Memory B cell (primary cell): ENCODE measurements around the gene CHAMP1.

ENCODE experiments used
- ATAC-seq: fragments of 150-1000 bp; cut with Tn5 transposase; 2 replicates; pipeline ENCODE4 v1.10.0; 2021; ENCODE audit warnings: low read depth, mild to moderate bottlenecking, moderate library complexity
- DNase-seq, 2 donors: peaks; one replicate each; pipeline ENCODE4 v3.0.0; 2022; ENCODE audit warnings: low spot score in 2 of 2
- H3K27ac Mint-ChIP-seq: one replicate; pipeline ENCODE4 v1.8.0; 2022; ENCODE audit warnings: mild to moderate bottlenecking, moderate library complexity, mixed read lengths
- H3K27me3 Mint-ChIP-seq: one replicate; pipeline ENCODE4 v1.8.0; 2022; ENCODE audit warnings: mixed read lengths
- H3K36me3 Mint-ChIP-seq: one replicate; pipeline ENCODE4 v1.8.0; 2022; ENCODE audit warnings: mild to moderate bottlenecking, mixed read lengths
- H3K4me1 Mint-ChIP-seq: one replicate; pipeline ENCODE4 v1.8.0; 2022; ENCODE audit warnings: mixed read lengths
- H3K4me3 Mint-ChIP-seq: one replicate; pipeline ENCODE4 v1.8.0; 2022; ENCODE audit warnings: mild to moderate bottlenecking, moderate library complexity, mixed read lengths
- H3K9me3 Mint-ChIP-seq: one replicate; pipeline ENCODE4 v1.8.0; 2022; ENCODE audit warnings: mixed read lengths

CHAMP1 gene

DNA sequence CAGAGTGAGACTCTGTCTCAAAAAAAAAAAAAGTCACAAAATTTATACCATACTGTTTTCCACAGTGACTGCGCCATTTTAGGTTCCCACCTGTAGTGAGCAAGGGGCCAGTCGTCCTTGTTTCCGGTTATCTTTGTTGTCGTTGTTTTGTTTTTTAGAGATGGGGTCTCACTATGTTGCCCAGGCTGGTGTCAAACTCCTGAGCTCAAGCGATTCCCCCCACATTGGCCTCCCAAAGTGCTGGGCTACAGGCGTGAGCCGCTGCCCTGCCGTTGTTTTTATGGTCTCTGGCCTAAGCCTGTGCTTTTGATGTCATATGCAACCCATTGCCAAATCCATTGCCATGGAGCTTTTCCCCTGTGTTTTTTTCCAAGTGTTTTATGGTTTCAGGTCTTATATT is 29.6 kb upstream of the CHAMP1 start:
- Mint-ChIP-seq H3K4me3 (no peak overlapping the region), H3K9me3 (no peaks in the 10 kb centered on the region), H3K27me3 (no peaks in the 10 kb centered on the region)

DNA sequence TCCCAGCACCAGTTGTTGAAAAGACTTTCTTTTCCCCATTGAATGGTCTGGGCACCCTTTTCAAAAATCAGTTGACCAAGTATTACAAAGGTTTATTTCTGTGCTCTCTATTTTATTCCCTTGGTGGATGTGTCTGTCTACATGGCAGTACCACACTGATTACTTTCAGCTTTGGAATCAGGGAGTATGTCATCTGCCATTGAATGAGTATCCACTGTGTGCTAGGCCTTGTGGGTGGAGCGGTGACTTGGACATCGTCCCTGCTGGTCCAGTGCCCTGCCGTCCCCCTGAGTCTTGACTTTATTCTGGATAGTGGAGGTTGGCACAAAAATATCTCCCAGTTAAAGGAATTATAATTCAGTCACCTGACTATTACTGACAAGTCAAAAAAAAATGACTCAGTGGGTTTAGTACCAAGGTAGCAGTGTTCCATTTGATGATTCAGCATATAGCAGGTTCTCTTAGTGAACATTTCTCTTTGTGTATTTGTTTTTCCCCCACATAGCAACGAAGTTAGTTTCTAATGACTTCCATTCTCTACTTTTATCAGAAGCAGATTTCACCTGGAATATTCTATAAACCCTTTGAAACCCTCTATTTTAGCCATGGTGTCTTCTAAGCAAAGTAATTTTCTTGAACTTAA is 29.0 kb upstream of the CHAMP1 start:
- no peak overlapping the region for H3K4me3 Mint-ChIP-seq
- DNase-seq: no peak

More for the DNA sequence above, 29.6 kb upstream of the CHAMP1 start:
- H3K27ac Mint-ChIP-seq: no peak overlapping the region
- no peak for DNase-seq
- H3K36me3 Mint-ChIP-seq: peaks cover 28% of the 10 kb centered on the region
- no peak for ATAC-seq
- H3K4me1 Mint-ChIP-seq: peaks cover 27% of the 10 kb centered on the region

DNA sequence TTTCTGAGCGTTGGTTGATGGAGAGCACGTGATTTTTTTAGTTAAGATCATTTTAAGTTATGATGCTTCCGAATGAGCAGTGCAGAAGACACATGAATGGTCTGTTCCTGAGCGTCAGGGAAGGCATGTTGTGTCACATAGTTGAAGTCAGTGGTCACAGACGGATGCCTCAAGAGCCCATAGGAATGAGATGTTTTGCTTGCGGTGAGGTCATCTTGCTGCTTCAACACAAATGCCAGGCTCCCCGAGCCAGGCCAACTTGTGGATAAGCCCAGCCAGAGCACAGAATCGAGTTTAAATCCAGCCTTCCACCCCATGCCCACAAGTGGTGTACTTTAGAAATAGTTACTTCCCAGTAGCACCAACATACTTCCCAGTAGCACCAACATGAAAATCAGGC is 27.5 kb upstream of the CHAMP1 start:
- Mint-ChIP-seq H3K9me3 (no peaks in the 10 kb centered on the region), H3K27ac (no peak overlapping the region), H3K4me3 (no peak overlapping the region), H3K36me3 (peaks cover 37% of the 10 kb centered on the region), H3K4me1 (peaks cover 18% of the 10 kb centered on the region), H3K27me3 (no peaks in the 10 kb centered on the region)
- ATAC-seq (no peak), DNase-seq (no peak)

More for the DNA sequence above, 29.0 kb upstream of the CHAMP1 start:
- H3K27me3 Mint-ChIP-seq: no peaks in the 10 kb centered on the region
- ATAC-seq: no peak
- H3K4me1 Mint-ChIP-seq: peaks cover 23% of the 10 kb centered on the region
- no peak overlapping the region for H3K27ac Mint-ChIP-seq
- H3K36me3 Mint-ChIP-seq: peaks cover 31% of the 10 kb centered on the region
- H3K9me3 Mint-ChIP-seq: no peaks in the 10 kb centered on the region

- Mint-ChIP-seq H3K4me1 (peaks cover 18% of the 10 kb centered on the region), H3K27me3 (no peaks in the 10 kb centered on the region), H3K9me3 (no peaks in the 10 kb centered on the region), H3K36me3 (peaks cover 42% of the 10 kb centered on the region), H3K27ac (peak overlapping the region; percentile 60), H3K4me3 (no peak overlapping the region)
- DNase-seq (no peak), ATAC-seq (no peak)
These were observed 26.1 kb upstream of the CHAMP1 start for GRCh38 chr13:114288157-114288591.

DNA sequence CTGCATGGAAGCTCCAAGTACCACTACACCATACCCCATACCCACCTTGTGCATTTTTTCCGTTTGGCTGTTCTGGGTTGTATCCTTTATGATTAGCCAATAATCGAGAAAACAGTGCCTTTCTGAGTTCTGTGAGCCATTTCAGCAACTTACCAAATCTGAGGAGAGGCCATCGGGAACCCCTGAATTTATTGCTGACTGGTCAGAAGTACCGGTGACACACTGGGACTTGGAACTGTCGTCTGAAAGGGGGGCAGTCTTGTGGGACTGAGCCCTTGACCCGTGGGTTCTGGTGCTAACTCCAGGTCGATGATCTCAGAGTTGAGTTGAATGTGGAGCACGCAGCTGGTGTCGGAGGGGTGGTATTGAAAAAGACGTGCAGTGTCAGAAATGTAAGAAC is 17.9 kb upstream of the CHAMP1 start:
- Mint-ChIP-seq H3K27ac (peak overlapping the region; percentile 78), H3K4me1 (peaks cover 9% of the 10 kb centered on the region), H3K9me3 (no peaks in the 10 kb centered on the region), H3K4me3 (peak overlapping the region; percentile 57), H3K27me3 (no peaks in the 10 kb centered on the region), H3K36me3 (peaks cover 24% of the 10 kb centered on the region)
- no peak for ATAC-seq
- DNase-seq: no peak

DNA sequence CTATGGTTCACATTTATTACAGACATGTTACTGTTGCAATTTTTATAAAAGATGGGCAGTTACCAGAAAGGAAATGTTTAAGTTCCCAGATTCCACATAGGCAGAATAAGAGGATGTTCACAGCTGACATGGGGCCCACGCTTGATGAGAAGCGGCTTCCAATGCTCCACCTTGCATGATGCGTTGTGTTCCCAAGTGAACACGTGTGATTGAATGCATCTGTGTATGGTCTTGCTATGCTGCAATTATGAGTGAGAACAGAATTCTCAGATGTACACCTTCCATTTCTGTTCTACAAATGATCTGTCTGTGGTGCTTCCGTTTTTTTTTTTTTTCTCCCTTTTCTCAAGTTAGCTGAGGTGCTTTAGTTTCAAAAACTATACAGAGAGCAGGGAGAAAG is 17.4 kb upstream of the CHAMP1 start:
- Mint-ChIP-seq H3K9me3 (no peaks in the 10 kb centered on the region), H3K4me1 (peaks cover 11% of the 10 kb centered on the region), H3K27me3 (no peaks in the 10 kb centered on the region), H3K27ac (peak overlapping the region; percentile 78), H3K4me3 (no peak overlapping the region), H3K36me3 (peaks cover 23% of the 10 kb centered on the region)
- ATAC-seq (no peak), DNase-seq (no peak)

GRCh38 chr13:114298866-114299265 is 15.4 kb upstream of the CHAMP1 start:
- Mint-ChIP-seq H3K27me3 (no peaks in the 10 kb centered on the region), H3K36me3 (peaks cover 25% of the 10 kb centered on the region), H3K4me1 (peaks cover 11% of the 10 kb centered on the region), H3K9me3 (no peaks in the 10 kb centered on the region), H3K27ac (no peak overlapping the region), H3K4me3 (no peak overlapping the region)
- no peak for DNase-seq
- no peak for ATAC-seq

GRCh38 chr13:114299604-114300305 is 14.5 kb upstream of the CHAMP1 start:
- ATAC-seq: no peak
- peaks cover 26% of the 10 kb centered on the region for H3K36me3 Mint-ChIP-seq
- H3K4me1 Mint-ChIP-seq: peaks cover 11% of the 10 kb centered on the region
- no peaks in the 10 kb centered on the region for H3K9me3 Mint-ChIP-seq
- H3K27ac Mint-ChIP-seq: no peak overlapping the region
- H3K27me3 Mint-ChIP-seq: no peaks in the 10 kb centered on the region
- DNase-seq: no peak
- no peak overlapping the region for H3K4me3 Mint-ChIP-seq

DNA sequence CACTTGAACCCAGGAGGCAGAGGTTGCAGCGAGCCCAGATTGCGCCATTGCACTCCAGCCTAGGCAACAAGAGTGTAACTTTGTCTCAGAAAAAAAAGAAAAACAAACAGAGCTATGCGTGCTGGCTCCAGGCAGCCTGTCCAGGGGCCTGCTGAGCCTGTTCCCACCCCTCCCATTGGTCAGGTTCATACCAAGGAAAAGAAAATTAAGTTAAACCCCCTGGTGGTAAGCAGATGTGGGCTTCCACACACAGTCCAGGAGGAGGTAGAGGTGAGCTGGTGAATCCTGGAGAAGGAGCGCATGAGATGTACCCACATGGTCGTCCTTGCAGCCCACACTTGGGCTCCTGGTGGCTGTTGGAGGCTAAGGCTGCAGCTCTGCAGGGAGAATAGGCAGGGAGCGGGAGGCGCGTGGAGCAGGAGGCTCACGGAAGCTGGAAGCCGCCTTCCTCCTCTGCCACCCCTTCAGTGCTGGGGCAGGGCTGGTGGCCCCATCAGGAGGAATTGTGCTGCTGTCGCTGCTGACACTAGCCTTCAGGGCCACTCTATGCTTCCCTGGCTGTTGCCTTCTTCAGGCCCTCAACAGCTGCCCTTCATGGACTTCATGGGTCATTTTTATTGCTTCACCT is 10.5 kb upstream of the CHAMP1 start:
- no peak for DNase-seq
- no peak overlapping the region for H3K27ac Mint-ChIP-seq
- H3K4me3 Mint-ChIP-seq: no peak overlapping the region
- no peak for ATAC-seq
- peaks cover 25% of the 10 kb centered on the region for H3K36me3 Mint-ChIP-seq
- H3K9me3 Mint-ChIP-seq: no peaks in the 10 kb centered on the region
- no peaks in the 10 kb centered on the region for H3K27me3 Mint-ChIP-seq
- peaks cover 2% of the 10 kb centered on the region for H3K4me1 Mint-ChIP-seq

GRCh38 chr13:114304346-114305034 is 9.8 kb upstream of the CHAMP1 start:
- DNase-seq (no peak), ATAC-seq (no peak)
- peaks cover 2% of the 10 kb centered on the region for H3K4me1 Mint-ChIP-seq
- no peak overlapping the region for H3K4me3 Mint-ChIP-seq
- H3K36me3 Mint-ChIP-seq: peaks cover 20% of the 10 kb centered on the region
- no peaks in the 10 kb centered on the region for H3K27me3 Mint-ChIP-seq
- H3K9me3 Mint-ChIP-seq: no peaks in the 10 kb centered on the region
- H3K27ac Mint-ChIP-seq: no peak overlapping the region

GRCh38 chr13:114309086-114309485 is 5.2 kb upstream of the CHAMP1 start:
- H3K9me3 Mint-ChIP-seq: no peaks in the 10 kb centered on the region
- H3K27ac Mint-ChIP-seq: no peak overlapping the region
- H3K27me3 Mint-ChIP-seq: no peaks in the 10 kb centered on the region
- ATAC-seq: no peak
- H3K4me1 Mint-ChIP-seq: peaks cover 14% of the 10 kb centered on the region
- peaks cover 8% of the 10 kb centered on the region for H3K36me3 Mint-ChIP-seq
- H3K4me3 Mint-ChIP-seq: no peak overlapping the region
- no peak for DNase-seq

GRCh38 chr13:114309806-114310410 is 4.4 kb upstream of the CHAMP1 start:
- H3K4me3 Mint-ChIP-seq: no peak overlapping the region
- no peak for DNase-seq
- no peak overlapping the region for H3K27ac Mint-ChIP-seq
- ATAC-seq: no peak
- peaks cover 4% of the 10 kb centered on the region for H3K36me3 Mint-ChIP-seq
- H3K4me1 Mint-ChIP-seq: peaks cover 15% of the 10 kb centered on the region
- no peaks in the 10 kb centered on the region for H3K9me3 Mint-ChIP-seq
- no peaks in the 10 kb centered on the region for H3K27me3 Mint-ChIP-seq

DNA sequence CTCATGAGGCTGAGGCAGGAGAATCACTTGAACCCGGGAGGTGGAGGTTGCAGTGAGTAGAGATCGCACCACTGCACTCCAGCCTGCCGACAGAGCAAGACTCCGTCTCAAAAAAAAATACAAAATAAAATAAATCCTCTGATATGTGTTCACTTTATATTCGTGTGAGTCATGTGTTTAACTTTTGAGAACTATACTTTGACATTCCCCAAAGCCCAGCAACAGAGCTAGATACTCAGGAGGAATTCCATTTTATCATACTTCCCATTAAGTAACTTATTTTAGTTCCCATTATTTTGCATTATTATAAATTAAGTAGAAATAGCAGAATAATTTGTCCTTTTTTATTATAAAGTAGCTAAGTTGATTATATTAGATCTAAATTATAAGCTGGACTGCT is 3.3 kb upstream of the CHAMP1 start:
- Mint-ChIP-seq H3K9me3 (no peaks in the 10 kb centered on the region), H3K36me3 (peaks cover 2% of the 10 kb centered on the region), H3K27ac (no peak overlapping the region), H3K27me3 (no peaks in the 10 kb centered on the region), H3K4me3 (no peak overlapping the region), H3K4me1 (peaks cover 22% of the 10 kb centered on the region)
- ATAC-seq (no peak), DNase-seq (no peak)

GRCh38 chr13:114311387-114311786 is 2.9 kb upstream of the CHAMP1 start:
- Mint-ChIP-seq H3K27me3 (no peaks in the 10 kb centered on the region), H3K36me3 (peaks cover 2% of the 10 kb centered on the region), H3K4me1 (peaks cover 22% of the 10 kb centered on the region), H3K27ac (no peak overlapping the region), H3K9me3 (no peaks in the 10 kb centered on the region), H3K4me3 (no peak overlapping the region)
- DNase-seq (no peak), ATAC-seq (no peak)
